Hematopoietic multipotent progenitor cell treated with erythropoietin and hydrocortisone succinate and interleukin-3 and kit ligand, for 17 days (in vitro differentiated cells): ENCODE measurements around the gene NUP54.

Experiments used
- DNase-seq: peaks from one replicate; pipeline ENCODE4 v3.0.0-alpha.2; 2015; ENCODE audit warnings: low spot score

NUP54 gene

DNA sequence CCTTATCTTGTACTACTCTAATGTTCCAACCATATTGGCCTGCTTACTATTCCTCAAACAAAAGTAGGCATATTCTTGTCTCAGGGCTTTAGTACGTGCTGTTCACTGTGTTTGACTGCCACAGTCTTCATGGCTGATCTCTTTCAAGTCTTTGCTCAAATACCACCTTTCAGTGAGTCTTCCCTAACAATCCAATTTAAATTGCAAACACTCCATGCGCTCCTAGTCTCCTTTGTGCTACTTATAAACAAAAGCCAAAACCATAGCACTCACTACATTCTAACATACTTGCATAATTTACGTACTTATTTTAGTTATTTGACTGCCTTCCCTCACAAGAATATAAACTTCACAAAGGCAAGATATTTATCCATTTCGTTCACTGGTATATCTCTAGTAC, 75.4 kb downstream of the NUP54 start:
- DNase-seq: no peak

GRCh38 chr4:76067652-76068286, 80.4 kb downstream of the NUP54 start:
- DNase-seq: peak; percentile 66

DNA sequence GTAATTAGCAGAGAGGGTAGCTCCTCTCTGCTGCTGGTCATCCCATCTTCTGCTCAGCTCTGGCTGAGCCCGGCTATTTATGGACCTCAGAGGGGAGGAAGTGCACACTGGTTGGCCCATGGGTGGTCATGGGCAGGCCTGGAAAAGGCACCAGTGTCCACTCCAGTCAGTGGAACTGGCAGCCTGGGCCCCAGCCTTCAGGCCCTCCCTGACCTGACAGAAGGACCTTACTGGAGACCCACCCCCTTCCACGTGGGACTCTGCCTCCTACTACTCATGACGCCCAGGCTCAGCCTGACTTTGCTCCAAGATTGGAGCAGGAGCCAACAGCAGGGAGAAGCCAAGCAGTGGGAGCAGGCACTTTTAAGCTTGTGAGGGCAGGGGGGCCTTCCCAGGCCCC, 81.7 kb downstream of the NUP54 start:
- DNase-seq: no peak
